ENCODE data around the gene ZDHHC7.
"Not testable (repeated sequence)": the region's sequence is repeated elsewhere in the genome, so short reads cannot be mapped to it uniquely, and the experiment has no call there.

ZDHHC7 gene

DNA sequence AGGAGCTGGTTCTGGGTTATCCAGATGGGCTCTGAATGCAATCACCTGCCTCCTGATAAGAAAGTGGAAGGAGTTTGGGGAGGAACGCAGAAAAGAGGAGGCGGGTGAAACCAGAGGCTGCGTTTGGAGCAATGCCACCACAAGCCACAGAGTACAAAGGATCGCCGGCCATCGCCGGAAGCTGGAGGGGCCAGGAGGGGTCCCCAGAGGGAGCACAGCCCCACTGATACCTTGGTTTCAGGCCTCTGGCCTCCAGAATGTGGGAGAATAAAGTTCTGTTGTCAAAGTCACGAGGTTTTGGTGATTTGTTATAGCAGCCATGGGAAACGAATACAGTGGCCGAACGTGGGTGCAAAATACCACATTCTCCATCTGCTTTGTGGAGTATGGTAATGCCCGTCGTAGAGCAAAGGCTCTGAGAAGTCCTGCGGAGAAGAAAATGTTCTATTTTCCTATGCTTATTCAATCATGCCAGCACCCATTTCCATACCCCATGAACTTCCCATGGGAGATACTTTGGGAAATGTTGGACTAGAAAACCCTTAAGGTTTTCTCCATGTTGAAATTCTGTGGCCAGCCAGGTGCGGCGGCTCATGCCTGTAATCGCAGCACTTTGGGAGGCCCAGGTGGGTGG lies 51.4 kb downstream of the ZDHHC7 start:
- DNase-seq = no peak

DNA sequence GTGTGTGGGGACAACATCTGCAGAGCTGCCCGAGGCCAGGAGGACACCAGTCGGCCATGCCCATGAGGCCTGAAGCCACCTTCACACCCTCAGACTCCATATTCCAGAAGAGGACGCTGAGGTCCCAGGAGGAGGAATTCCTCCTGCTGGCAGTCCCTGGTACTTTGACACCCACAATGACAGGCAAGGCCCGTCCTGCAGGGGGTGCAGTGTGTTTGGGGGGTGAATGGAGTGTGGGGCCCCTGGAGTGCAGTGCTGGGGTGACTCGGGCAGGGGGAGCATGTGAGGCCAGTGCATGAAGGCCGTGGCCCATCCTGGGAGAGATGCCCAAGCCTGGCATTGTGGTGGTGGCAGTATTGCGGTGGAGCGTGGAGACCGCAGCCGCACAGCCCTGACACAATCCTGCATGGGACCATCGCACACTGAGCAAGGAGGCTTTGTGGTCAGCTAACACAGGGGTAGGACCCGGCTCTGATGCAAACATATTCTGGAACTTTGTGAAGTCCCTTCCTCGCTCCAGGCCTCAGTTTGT lies 52.2 kb downstream of the ZDHHC7 start:
- no peak for DNase-seq

DNA sequence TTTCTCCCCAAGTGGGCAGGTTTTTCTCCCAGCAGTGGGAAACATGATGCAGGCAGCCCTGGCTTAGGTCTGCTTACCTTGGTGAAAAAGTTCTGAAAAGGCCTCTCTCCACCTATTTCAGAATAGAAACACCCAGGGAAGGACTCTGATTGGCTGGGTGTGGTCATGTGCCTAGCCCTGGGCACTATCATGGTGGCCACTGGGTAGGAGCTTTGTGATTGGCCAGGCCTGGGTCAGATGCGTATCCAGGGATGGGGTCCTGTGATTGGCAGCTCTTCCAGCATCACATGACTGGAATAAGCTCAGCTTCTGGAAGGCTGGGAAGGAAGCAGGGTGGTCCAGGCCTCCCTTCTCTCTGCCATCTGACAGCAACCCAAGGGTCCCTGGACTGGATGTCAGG lies 53.5 kb downstream of the ZDHHC7 start:
- no peak for DNase-seq

DNA sequence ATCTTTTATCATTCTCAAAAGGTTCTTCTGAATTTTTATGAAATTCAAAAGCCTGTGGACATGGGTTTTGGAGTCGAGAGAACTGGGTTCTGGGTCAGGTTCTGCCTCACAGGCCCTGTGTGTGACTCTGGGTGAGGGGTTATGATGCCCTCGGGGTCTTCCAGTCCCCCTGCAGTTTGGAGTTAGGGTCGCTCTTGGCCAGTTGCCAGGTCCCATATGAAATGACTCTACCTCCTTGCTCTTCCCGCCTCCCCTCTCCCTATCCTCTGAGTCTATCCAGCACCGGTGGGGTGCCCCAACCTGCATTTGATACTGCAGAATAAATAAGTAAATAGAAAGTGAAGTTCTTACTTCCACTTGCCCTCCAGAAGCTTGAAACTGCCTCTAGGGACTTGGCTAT lies 54.1 kb downstream of the ZDHHC7 start:
- no peak for DNase-seq

DNA sequence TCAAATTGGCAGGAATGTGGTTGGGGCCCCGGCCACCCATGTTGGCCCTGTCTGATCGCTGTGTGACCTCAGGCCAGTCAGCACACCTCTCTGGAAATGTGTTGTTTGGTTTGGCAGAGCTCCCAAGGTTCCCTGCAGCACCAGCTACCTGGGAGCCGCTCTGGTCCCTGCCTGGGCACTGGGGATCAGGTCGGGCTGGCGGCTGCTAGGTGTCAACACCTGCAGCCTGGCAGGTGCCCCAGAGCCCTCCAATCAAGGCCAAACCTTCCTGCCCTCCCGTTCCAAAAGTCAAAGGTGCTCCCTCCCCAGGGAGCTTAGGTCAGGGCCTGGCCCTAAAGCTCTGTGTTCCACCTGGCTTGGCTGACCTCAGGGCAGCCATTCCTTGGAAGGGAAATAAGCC lies 55.9 kb downstream of the ZDHHC7 start:
- DNase-seq = no peak

DNA sequence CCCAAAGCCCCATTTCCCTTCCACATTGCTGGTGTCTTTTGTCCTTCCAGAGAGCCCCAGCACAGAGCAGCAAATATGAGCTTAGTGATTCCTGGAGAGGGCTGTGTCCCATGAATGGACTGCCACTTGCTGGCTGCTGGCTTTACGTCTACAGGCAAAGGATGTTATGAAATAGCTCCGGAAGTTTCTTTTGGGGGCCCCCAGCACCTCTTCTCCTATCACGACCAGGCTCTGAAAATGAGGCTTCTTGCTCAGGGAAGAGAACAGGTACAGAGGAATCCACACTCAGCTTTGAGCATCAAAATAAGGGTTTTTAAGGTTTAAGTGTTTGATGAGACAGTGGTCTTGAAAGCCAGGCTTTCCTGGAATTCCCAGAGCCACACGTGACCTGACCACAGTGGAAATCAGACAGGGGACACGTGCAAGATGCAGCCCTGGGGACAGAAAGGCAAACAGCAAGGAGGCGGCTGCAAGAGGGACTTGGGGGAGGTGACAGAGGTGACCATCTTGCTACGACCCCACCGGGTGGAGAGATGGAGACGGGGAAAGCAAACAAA lies 58.1 kb downstream of the ZDHHC7 start:
- DNase-seq = no peak

DNA sequence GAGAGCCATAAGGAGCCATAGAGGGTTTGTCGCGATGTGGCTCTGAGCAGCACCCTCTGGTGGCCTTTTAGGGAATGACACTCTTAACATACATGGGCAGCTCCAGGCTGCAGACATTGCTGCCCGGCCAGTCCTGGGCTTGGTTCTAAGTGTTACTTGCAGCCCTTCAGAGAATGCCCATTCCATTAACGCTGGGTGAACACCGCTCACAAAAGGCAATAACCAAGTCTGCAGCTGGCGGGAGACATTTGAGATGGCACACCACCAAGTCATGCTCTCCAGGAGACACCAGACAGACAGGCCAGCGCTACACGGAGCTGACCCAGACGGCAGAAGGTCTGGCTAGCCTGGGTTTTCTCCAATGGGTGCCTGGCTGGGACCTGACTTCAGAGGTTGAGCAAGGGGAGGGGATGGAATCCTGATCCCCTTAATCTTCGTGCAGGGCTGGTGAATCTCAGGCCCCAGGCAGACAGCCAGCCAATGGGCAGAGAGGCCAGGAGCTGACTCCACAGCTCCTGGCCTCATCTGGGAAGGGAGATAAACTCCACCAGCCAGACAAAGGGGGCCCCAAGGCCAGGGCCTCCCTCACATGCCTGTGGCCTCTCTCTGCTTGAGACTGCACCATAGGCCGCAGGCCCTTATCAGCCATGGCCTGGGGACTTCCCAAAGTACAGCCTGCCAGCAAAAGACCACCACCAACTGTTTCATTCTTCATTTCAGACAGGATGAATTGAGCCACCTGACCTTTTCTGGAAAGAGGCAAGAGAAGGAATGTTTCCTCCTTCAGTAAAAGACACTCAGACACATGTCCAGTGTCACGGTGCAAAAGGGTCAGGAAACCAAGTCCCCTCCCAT lies 58.8 kb downstream of the ZDHHC7 start:
- peak; percentile 20 to 57 for DNase-seq

DNA sequence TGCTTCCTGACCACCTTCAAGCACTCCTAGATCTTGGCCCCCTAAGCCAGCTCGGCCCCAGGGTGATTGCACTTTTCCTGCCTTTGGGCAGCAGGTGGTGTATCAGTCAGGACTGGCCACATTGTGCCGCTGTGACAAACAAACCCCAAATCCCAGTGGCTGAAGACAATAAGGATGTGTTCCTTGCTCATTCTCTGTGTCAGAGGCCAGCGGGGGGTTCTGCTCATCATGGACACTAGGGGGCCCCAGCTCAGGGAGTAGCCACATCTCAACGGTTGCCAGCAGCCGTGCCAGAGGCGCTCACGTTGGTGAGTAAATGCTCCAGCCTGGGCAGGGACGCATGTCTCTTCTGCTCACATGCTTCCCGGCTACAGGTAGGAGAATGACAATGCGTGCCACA lies 60.4 kb downstream of the ZDHHC7 start:
- DNase-seq = no peak

DNA sequence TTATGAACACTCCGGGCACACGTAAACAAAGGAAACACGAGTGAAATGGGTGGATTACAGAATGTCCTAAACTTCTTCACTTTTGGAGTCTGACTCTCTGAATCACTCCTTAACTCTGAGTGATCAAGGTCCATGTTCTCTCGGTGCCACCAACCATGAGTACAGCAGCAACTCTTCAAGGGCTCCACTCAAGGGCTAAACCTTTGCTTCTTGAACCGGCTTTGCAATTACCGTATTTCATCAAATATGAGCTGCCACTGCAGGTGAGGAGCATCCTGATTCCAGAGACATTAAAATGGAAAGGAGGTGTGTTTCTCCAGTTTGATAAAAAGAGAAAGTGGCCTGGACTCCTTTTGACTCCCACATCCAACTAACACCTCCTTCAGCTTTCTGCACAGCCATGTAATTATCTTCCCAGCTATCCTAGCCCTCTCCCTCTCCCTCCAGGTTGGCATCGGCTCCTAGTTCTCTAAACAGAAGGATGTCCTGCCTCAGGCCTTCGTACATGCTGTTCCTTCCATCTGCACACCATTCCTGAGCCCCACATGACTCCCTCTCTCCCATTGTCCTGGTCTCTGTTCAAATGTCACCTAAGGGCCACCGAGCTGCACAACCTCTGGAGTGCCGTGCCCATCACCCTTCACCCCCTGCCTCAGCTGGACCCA lies 61.4 kb downstream of the ZDHHC7 start:
- DNase-seq = no peak

DNA sequence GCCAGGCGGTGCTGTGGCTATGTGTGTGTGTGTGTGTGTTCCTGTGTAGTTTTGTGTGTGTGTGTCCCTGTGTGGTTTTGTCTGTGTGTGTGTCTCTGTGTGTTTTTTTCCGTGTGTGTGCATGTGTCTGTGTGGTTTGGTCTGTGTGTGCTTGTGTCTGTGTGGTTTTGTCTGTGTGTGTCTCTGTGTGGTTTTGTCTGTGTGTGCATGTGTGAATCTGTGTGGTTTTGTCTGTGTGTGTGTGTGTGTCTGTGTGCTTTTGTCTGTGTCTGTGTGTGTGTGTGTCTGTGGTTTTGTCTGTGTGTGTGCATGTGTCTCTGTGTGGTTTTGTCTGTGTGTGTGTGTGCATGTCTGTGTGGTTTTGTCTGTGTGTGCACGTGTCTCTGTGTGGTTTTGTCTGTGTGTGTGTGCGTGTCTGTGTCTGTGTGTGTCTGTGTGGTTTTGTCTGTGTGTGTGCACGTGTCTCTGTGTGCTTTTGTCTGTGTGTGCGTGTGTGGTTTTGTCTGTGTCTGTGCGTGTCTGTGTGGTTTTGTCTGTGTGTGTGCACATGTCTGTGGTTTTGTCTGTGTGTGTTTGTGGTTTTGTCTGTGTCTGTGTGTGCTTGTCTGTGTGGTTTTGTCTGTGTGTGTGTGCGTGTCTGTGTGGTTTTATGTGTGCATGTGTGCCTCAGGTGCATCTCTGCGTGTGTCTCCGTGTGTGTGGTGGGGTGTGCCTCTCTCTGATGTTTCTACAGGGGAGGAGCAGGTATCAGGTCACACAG lies 62.3 kb downstream of the ZDHHC7 start:
- DNase-seq = no peak

DNA sequence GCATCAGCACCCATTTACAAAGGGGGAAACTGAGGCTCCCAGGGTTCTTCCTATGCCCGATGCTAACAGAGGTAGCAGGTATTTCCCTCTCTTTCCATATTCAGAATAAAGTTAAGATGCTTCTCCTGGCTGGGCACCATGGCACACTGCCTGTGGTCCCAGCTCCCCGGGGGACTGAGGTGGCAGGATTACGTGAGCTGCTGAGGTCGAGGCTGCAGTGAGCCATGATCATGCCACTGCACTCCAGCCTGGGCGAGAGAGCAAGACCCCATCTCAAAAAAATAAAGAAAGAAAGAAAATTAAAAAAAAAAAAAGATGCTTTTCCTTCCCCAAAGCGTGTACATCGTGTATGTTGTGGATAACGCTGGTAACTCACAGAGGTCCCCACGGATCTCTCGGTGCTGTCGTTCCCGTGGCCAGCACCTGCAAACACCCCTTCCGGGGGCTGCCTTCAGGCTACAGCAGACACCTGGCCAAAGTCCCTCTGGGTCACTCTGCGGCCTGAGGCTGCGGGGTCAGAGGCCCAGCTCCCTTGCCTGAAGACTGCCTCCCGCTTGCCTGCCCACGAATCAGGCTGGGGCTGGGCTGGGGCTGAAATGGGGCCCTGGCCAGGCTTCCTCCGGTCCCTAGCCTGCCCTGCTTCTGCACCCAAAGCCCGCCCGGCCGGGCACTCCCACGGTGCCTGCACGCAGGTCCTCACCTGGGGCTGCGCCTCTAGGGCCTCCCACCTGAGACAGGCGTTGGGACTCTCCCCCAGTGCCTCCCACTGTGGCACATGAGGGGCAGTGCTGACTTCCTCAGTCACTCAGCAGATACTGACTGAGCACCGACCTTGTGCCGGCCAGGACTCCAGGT lies 63.1 kb downstream of the ZDHHC7 start:
- no peak for DNase-seq

DNA sequence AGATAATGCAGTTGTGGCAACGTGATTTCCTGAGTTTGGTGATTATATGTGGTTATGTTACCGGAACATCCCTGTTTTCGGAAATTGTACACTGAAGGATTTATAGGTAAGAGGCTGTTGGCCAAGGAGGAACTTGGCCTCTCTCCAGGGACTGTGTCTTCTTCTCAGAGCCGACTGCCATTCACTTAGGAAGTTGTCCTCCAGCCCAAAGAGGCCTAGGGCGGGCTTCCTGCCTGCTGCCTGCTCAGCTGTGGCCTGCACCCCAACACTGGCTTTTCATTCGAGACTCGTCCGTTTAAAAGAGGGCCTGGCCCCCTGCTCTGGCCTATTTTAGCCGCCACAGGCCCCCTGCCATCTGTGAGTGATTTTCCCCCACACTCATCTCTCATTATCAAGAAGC lies 64.3 kb downstream of the ZDHHC7 start:
- DNase-seq = no peak

DNA sequence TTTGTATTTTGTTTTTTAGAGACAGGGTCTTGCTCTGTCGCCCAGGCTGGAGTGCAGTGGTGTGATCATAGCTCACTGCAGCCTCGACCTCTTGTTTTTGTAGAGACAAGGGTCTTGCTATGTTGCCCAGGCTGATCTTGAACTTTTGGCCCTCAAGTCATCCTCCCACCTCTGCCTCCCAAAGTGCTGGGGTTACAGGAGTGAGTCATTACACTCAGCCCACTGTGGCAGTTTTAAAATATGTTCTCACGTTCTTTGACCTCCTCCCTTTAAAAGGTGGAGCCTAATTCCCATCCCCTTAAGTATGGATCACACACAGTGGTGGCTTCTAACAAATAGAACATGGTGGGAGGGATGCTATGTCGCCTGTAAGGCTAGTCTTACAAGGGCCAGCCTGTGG lies 67.7 kb downstream of the ZDHHC7 start:
- DNase-seq = no peak

DNA sequence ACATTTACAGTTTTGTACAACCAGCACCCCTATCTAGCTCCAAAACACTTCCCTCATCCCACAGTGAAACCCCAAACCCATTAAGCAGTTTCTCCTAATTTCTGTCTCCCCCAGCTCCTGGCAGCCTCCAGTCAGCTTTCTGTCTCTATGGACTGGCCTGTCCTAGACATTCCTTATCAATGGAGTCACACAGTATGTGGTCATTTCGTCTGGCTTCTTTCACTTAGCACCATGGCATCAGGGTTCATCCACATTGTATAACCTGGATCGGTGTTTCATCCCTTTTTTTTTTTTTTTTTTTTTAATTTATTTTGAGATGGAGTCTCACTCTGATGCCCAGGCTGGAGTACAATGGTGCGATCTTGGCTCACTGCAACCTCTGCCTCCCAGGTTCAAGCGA lies 68.5 kb downstream of the ZDHHC7 start:
- no peak for DNase-seq

DNA sequence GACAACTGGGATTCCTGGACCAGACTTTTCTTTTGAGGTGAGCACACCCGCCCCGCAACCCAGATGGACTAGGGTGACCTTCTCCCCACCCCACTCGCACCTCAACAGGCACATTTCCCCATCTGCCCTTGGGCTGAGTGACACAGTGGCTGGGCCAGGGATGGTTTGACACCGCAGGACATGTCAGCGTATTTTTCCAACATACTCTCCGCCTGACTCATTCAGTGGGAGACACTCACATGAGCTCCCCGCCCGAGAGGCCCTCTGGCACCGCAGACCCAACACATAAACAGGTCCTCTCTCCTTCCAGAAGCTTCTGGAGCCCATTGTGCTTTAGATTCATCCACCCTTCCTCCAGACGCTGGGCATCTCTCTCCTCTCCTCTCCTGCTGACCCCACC lies 69.4 kb downstream of the ZDHHC7 start:
- no peak for DNase-seq

DNA sequence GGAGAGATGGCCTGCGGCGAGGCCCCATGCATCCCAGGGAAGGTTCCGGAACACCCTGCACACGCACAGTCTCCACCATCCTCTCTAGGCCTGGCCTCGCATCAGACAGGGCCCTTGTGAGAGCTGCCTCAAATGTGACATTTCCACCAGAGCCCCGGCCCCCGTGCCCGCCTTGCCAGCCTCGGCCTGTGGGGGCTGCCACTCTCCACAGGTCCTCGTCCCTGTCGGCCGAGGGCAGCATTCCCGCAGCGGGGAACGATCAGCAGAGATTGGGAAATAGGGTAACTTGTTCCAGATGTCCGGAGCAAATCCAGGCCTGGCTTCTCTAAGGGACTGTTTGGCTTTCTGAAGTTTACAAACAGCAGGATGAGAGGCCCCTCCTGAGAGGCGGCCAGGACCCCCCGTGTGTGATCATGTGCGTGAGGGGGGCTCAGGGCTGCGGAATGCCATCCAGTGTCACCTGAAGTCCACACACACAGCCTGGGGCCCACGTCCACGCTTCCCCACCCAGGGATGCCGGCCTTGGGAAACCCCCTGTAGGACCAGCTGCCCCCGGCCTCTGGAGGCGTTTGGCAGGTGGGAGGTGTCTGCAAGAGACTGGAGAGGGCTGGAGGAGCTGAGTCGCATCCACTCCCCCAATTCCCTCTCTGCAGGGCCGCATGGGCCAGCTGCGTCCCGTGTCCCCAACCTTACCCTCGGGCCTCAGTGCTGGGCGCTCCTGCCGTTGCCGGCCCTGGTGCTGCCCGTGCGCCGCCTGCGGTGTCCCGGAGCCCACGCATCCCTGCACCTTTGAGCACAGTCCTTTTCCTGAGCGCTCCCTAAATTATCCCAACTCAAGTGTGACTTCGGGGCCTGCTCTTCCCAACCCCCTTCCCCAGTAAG lies 70.4 kb downstream of the ZDHHC7 start:
- no peak for DNase-seq

DNA sequence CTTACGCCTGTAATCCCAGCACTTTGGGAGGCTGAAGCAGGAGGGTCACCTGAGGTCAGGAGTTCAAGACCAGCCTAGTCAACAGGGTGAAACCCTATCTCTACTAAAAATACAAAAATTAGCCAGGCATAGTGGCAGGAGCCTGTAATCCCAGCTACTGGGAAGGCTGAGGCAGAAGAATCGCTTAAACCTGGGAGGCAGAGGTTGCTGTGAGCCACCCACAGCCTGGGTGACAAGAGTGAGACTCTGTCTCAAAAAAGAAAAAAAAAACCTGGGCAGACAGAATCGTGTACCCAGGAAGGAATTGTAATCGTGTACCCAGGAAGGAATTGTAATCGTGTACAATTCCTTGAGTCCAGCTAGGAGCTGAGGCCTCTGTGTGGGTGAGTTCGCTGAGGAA lies 72.7 kb downstream of the ZDHHC7 start:
- not testable (repeated sequence) for DNase-seq

DNA sequence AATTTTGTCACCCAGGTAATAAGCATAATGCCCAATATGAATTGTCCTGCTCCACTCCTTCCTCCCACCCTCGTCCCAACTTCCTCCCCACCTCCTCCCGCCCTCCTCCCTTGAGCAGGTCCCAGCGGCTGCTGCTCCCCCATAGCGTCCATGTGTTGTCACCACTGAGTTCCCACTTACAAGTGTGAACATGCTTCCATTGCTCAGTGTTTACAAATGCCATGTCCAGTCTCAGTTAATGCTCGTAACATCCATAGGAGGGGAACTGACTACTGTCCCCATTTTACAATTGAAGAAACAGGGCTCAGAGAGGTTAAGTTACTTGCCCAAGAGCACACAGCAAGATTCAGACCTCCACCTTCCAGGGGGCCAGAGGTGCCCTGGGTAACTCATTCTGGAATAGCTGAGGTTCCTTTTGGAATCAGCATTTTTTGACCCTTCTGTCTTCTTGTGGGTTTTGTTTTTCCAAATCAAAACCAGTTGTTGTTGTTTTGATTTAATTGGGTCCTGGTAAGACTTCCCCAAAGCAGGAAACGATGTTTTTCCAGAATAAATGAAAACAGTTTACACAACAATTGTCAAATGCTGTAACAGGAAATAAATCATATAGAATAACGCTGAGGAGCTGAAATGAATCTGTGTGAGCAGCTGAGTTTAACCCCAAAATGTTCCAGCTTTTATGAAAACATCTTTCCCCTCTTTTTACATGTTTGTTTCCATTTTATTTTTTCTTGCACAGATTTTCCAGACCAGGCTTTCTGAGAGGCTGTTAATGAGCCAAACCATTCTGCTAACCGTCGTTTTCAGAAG lies 73.9 kb downstream of the ZDHHC7 start:
- DNase-seq = no peak

DNA sequence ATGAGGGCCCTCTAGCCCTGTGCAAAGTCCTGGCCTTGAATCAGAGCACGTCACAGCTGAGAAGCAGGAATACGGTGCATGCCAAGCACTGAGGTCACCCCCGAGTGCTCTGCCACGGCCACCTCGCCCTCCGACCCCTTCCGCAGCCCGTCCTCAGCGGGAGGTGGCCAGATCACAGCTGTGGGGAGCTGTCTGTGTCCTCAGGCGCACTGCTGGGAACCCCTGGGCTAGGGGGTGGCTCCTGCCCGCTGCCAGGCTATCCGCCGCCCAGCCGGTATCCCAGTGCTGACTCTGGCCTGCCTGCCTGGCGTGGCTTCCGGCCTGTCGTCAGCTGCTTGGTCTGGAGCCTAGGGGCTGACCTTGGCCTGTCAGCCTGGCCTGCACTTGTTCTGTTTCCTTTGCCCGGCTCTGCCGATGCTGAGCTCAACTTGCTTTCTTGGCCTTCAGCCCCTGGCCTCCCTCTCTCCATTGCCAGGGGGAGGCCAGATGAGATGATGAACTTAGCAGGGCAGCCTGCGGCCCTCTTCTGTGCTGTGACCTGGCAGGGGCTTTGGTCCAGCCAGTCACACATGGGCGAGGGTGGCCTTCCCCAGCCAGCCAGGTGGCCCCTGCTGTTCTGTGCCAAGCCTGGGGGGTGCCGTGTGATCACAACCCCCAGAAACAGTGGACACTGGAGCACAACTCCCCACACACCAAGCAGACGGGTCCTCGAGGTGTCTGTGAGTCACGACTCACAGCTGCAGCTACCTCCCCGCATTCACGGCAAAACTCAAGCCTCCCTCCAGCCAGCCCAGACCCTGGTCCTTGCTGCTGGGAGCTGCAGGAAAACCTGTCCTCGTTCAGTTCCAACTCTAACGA lies 77.3 kb downstream of the ZDHHC7 start:
- no peak for DNase-seq
